ENCODE data around the gene EOGT.

The EOGT gene

DNA sequence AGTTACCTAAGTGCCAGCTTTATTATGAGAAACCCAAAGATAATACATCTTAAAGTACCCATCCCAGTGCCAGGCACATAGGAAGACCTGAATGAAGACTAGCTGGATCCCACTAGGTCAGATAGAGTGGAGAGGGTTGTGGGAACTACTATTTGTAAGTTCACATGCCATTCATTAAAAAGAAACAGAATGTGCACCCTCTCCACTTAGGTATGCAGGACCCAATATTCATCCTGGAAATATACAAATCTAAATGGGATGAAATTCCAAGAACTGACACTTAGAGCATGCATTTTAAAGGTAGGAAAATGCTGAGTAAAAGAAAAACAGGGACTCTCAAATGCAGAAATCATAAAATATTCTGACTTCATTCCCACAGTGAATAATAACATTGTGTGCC, 14.3 kb downstream of the EOGT start:
- no peak overlapping the region for H3K27ac ChIP-seq
- TF ChIP-seq ZFX (IDR thresholded peaks at IDR 0.05; ENCODE audit: borderline replicate concordance), result no peak

- TF ChIP-seq ZFX (IDR thresholded peaks at IDR 0.05; ENCODE audit: borderline replicate concordance), result no peak
- no peak for TF ChIP-seq CTCF (IDR thresholded peaks at IDR 0.05)
- H3K27ac ChIP-seq, result no peak overlapping the region
Observed at GRCh38 chr3:68997887-68998286, 15.6 kb downstream of the EOGT start.

DNA sequence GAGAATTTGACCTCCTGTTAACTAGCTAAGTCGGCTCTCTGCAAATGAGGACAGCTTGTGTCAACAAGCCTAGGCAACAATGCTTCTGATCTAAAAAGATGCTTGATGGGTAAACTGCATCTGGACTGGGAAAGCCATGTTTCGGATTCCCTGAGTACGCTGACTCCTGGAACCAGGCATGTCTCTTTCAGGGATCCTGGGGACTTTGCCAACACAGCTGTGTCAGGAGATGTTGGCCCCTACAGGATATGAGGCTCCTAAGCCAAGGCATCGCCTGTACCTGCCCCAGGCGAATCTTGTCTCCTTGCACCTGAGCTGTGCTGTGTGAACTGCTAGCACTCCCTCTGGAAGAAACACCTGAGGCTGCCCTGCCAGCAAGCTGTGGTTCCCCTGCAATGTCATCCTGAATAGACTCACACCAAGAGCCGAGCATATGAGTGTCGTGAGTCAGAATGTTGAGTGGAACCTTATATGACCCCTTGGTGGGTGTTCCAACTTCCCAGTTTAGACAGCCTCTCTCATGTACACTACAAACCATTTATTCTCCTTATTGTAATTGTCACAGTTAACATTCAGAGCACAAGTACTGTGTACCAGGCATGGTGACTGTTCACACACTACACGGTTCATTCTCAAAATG, 17.0 kb downstream of the EOGT start:
- TF ChIP-seq CTCF (IDR thresholded peaks at IDR 0.05) (no peak), ZFX (IDR thresholded peaks at IDR 0.05; ENCODE audit: borderline replicate concordance) (no peak)
- no peak overlapping the region for H3K27ac ChIP-seq

- no peak overlapping the region for H3K27ac ChIP-seq
- TF ChIP-seq CTCF (IDR thresholded peaks at IDR 0.05) (no peak), ZFX (IDR thresholded peaks at IDR 0.05; ENCODE audit: borderline replicate concordance) (no peak)
Observed at GRCh38 chr3:68988740-68989139, 24.7 kb downstream of the EOGT start.

GRCh38 chr3:68987322-68987721, 26.2 kb downstream of the EOGT start:
- H3K27ac ChIP-seq, result no peak overlapping the region
- TF ChIP-seq ZFX (IDR thresholded peaks at IDR 0.05; ENCODE audit: borderline replicate concordance) (no peak), CTCF (IDR thresholded peaks at IDR 0.05) (no peak)

DNA sequence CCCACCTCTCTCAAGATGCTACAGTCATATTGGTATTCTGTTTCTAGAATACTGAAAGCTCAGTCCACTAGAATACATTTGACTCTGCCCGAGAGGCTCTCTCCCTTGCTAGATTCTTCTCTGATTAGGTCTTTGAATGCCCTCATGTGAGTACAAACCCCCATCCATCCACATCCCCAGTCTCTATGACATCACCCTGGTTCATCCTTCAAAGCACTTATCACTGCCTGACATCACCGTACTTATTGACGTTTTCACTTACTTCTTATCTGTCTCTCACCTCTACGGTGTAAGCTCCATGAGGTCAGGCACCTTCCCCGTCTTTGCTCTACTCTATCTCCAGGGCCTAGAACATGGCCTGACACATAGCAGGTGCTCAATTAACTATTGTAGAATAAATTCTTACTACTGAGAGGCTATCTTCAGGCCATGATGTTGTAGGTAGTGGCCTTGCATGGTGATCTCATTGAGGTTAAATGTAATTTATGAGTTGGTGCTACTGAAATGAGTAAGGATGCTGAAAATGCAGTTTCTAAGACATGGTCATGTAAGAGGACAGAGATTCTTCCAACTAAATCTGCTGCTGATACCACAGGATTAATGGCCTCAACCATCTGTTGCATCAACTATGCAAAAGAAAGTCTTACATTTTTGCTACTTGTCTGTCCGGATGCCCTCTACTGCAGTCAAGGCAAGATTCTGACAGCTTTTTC, 26.8 kb downstream of the EOGT start:
- H3K27ac ChIP-seq, result no peak overlapping the region
- no peak for TF ChIP-seq CTCF (IDR thresholded peaks at IDR 0.05)
- no peak for TF ChIP-seq ZFX (IDR thresholded peaks at IDR 0.05; ENCODE audit: borderline replicate concordance)

GRCh38 chr3:68985146-68985790, 28.2 kb downstream of the EOGT start:
- TF ChIP-seq CTCF (IDR thresholded peaks at IDR 0.05) (no peak), ZFX (IDR thresholded peaks at IDR 0.05; ENCODE audit: borderline replicate concordance) (no peak)
- no peak overlapping the region for H3K27ac ChIP-seq

Measured in 22Rv1 (cell line).